ENCODE results near the gene NECAB3. TPM values are rescaled to one million over a fixed set of nuclear protein-coding genes. Genes with fewer than 3 reads are reported as not detected.

NECAB3 gene
- total and polyA plus RNA-seq, 2 of the 4 experiments (the other 2 are of a cell fraction), result 8.6 to 28.4 TPM

- no peaks in the 10 kb centered on the region for H3K36me3 ChIP-seq (ENCODE audit: control insufficient read depth, insufficient read depth, low read length)
- no peak overlapping the region for H4K91ac ChIP-seq (ENCODE audit: insufficient read depth, low read depth, low read length)
- TF ChIP-seq FOS (IDR thresholded peaks at IDR 0.05; ENCODE audit: low read depth, low read length) (no peak), MAFK (IDR thresholded peaks at IDR 0.05; ENCODE audit: low read depth, low read length) (no peak), USF2 (IDR thresholded peaks at IDR 0.05; ENCODE audit: low read depth, low read length) (no peak), MAZ (IDR thresholded peaks at IDR 0.05; ENCODE audit: borderline replicate concordance, low read depth, low read length) (no peak), BHLHE40 (IDR thresholded peaks at IDR 0.05; ENCODE audit: low read depth, low read length) (no peak), RCOR1 (IDR thresholded peaks at IDR 0.05; ENCODE audit: insufficient replicate concordance, low read length) (no peak), CHD1 (IDR thresholded peaks at IDR 0.05; ENCODE audit: low read depth, low read length) (no peak), POLR2A (IDR thresholded peaks at IDR 0.05; ENCODE audit: low read depth, low read length) (no peak)
- H3K9ac ChIP-seq (ENCODE audit: low read depth, low read length), result no peak overlapping the region
- no peak overlapping the region for H3K27ac ChIP-seq (ENCODE audit: insufficient read depth, low read length)
- CTCF ChIA-PET, result interaction anchor here (0.8 kb wide), 1 partner anchor 12 kb away, joined by 3 read pairs; no protein-coding TSS in a partner anchor
- no peak overlapping the region for H3K14ac ChIP-seq (replicated peaks; ENCODE audit: low read depth, low read length)
- dilution Hi-C loops (cut with HindIII; ENCODE audit: low sequenced_read_pairs, unreplicated experiment) (no loop called here), in situ Hi-C loops (cut with MboI; ENCODE audit: low sequenced_read_pairs) (no loop called here), intact Hi-C loops (cut with micrococcal nuclease) (no loop called here)
- WGBS, 2 experiments (ENCODE audit: extremely low coverage in 2 of 2, insufficient read length in 1 of 2), result 70% methylated on average over 7 of the region's 17 CpGs; no CpG with 5 or more reads in 1 of the 2 experiments
- H2BK15ac ChIP-seq (ENCODE audit: low read depth, low read length), result no peak overlapping the region
- no peaks in the 10 kb centered on the region for H3K9me3 ChIP-seq (ENCODE audit: control insufficient read depth, insufficient read depth, low read length)
- no peak overlapping the region for H3K4me3 ChIP-seq (ENCODE audit: insufficient read depth, low read depth, low read length)
- no peak overlapping the region for H2AK5ac ChIP-seq (ENCODE audit: low read depth, low read length)
- H2BK120ac ChIP-seq (ENCODE audit: low read depth, low read length), result no peak overlapping the region
- no peaks in the 10 kb centered on the region for H3K4me1 ChIP-seq (ENCODE audit: control insufficient read depth, insufficient read depth, low read length)
- H2AFZ ChIP-seq (replicated peaks; ENCODE audit: low read length, poor library complexity), result no peak overlapping the region
- no peak overlapping the region for H3K18ac ChIP-seq (ENCODE audit: low read depth, low read length)
- no peaks in the 10 kb centered on the region for H4K20me1 ChIP-seq (ENCODE audit: insufficient read depth, low read length)
- H3K23ac ChIP-seq (ENCODE audit: low read depth, low read length), result no peak overlapping the region
- H2BK5ac ChIP-seq (ENCODE audit: low read depth, low read length, poor library complexity, severe bottlenecking), result no peak overlapping the region
- POLR2A ChIA-PET (ENCODE audit: unreplicated experiment), result no interaction called here
- 0 out of 2 replicates have a peak, but pooled peaks cover 2% of the 10 kb centered on the region for H3K9me1 ChIP-seq (ENCODE audit: insufficient read depth, low read length)
- no peak overlapping the region for H3K56ac ChIP-seq (ENCODE audit: extremely low read depth, insufficient read depth, low read length)
- no peak overlapping the region for H3K4me2 ChIP-seq (ENCODE audit: low read depth, low read length)
- H3K27me3 ChIP-seq (ENCODE audit: control insufficient read depth, insufficient read depth, low read length), result no peaks in the 10 kb centered on the region
- no peak overlapping the region for H2BK20ac ChIP-seq (ENCODE audit: low read depth, low read length)
- no peak overlapping the region for H2AK9ac ChIP-seq (replicated peaks; ENCODE audit: low read depth, low read length, poor library complexity)
- no peak overlapping the region for H3K4ac ChIP-seq (ENCODE audit: low read depth, low read length)
- H3K79me1 ChIP-seq (ENCODE audit: low read depth in 1 of 2, low read length in 2 of 2), result no peaks in the 10 kb centered on the region
- BruUV-seq (replicated peaks), result no TSS peak
- ATAC-seq (ENCODE audit: low read depth) (peak; percentile 37; the same call in 1 of the 2 replicates), DNase-seq (no peak)
- H4K8ac ChIP-seq (ENCODE audit: low read depth in 2 of 2, low read length in 2 of 2), result no peak overlapping the region
- H4K5ac ChIP-seq (ENCODE audit: low read depth, low read length), result no peak overlapping the region
Observed at GRCh38 chr20:33693741-33694638, 19.8 kb upstream of the NECAB3 start.

All from IMR-90 (cell line).